Breast epithelium (tissue), 4 donors: ENCODE data around the gene LURAP1L. TPM values are rescaled to one million over a fixed set of nuclear protein-coding genes. Genes with fewer than 3 reads are reported as not detected.

ENCODE experiments used
- DNase-seq, 2 donors: peaks; one replicate each; pipeline ENCODE4 v3.0.0-alpha.2; 2019; ENCODE audit warnings: low spot score in 2 of 2
- H3K27ac ChIP-seq, 2 donors: fragments of 200-600 bp; sonication (generic) in 1 of 2; one replicate each; pipeline ENCODE4 v1.5.1; 2016 to 2019; ENCODE audit warnings: mild to moderate bottlenecking in 1 of 2
- H3K27me3 ChIP-seq, 2 donors: fragments of 200-600 bp; sonication (generic) in 1 of 2; one replicate each; pipeline versions ENCODE4 v1.5.1 to v1.6.0; 2017 to 2019; ENCODE audit warnings: control low read depth in 1 of 2, mild to moderate bottlenecking in 1 of 2
- H3K36me3 ChIP-seq: fragments of 200-600 bp; one replicate; pipeline ENCODE4 v1.5.1; 2019
- H3K4me1 ChIP-seq, 2 donors: fragments of 200-600 bp; sonication (generic); one replicate each; pipeline ENCODE4 v1.5.1; 2016 to 2019; ENCODE audit warnings: control low read depth in 1 of 2
- H3K4me3 ChIP-seq, 3 donors: fragments of 200-600 bp; sonication (generic); 1 replicate in 2 of 3; 2 replicates in 1 of 3; pipeline ENCODE4 v1.5.1; 2016 to 2019; ENCODE audit warnings: mild to moderate bottlenecking in 3 of 3, moderate library complexity in 2 of 3
- H3K9me3 ChIP-seq, 2 donors: fragments of 200-600 bp; sonication (generic) in 1 of 2; one replicate each; pipeline ENCODE4 v1.5.1; 2016 to 2019; ENCODE audit warnings: control low read depth in 1 of 2
- POLR2A ChIP-seq: fragments of 450-650 bp; IDR thresholded peaks from one replicate; pipeline ENCODE4 v1.6.1; 2016; ENCODE audit warnings: antibody characterized with exemption, mild to moderate bottlenecking, moderate library complexity
- POLR2AphosphoS5 ChIP-seq, 3 donors: sonication (generic); formaldehyde crosslinking; IDR thresholded peaks; one replicate each; pipeline ENCODE4 v1.6.1; 2017; ENCODE audit warnings: antibody characterized with exemption in 3 of 3
- intact Hi-C: fragments of 100-400 bp; cut with DNase I; formaldehyde crosslinking; loops from one replicate; pipeline ENCODE4 v1.15.1; 2023; ENCODE audit warnings: low total_unique reads
- total RNA-seq, 3 donors: library from RNA; depleted of rRNA; stranded (reverse); fragments of >200 nt; gene quantifications; one replicate each; pipeline ENCODE4 v1.1.0, GENCODE V29; 2016
- TF ChIP-seq, protein P1 (sequence below), 3 donors: fragments of 450-650 bp; IDR thresholded peaks; one replicate each; pipeline ENCODE4 v1.5.1; 2016 to 2017; ENCODE audit warnings: antibody characterized with exemption in 3 of 3, mild to moderate bottlenecking in 3 of 3, moderate library complexity in 3 of 3

Gene LURAP1L
- total RNA-seq, 3 donors from 2014 or later = 12.3 to 25.2 (median 24.1) TPM

DNA sequence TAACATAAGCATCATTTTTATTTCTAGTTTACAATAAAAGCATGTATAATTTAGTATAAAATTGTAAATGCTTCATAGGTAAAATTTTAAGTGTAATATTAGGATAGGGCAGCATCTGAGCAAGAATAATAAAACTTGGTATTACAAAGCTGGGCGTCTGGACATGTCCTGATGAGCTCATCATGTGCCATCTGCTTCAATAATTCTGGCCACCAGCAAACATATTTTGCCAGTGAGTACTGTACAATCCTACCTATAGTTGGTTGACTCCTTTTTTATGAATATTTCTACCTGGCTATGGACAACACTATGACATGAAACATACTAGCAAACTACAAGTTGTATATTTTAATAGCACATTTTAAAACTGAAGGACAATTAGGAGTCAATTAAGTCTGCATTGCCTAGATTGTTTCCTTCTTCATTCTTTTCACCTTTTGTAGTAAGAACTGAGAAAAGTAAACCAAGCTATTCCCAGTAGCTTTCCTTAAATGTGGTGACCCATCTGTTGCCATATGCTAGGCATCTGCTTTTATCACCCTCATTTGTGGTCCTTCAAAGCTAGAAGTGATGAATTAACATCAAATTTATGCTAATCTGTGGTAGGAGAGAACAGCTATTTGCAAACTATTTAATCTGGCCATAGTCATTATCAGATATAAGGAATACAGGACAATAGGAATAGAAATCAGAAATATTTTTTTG lies 23.4 kb downstream of the LURAP1L start:
- Histone ChIP-seq H3K27me3 (no peaks in the 10 kb centered on the region), H3K4me1 (no peaks in the 10 kb centered on the region), H3K4me3 (no peak overlapping the region), H3K9me3 (no peaks in the 10 kb centered on the region), H3K36me3 (no peaks in the 10 kb centered on the region), H3K27ac (no peak overlapping the region)
- TF ChIP-seq POLR2A (no peak), POLR2AphosphoS5 (IDR thresholded peaks at IDR 0.05) (no peak)
- TF ChIP-seq, protein P1, sequence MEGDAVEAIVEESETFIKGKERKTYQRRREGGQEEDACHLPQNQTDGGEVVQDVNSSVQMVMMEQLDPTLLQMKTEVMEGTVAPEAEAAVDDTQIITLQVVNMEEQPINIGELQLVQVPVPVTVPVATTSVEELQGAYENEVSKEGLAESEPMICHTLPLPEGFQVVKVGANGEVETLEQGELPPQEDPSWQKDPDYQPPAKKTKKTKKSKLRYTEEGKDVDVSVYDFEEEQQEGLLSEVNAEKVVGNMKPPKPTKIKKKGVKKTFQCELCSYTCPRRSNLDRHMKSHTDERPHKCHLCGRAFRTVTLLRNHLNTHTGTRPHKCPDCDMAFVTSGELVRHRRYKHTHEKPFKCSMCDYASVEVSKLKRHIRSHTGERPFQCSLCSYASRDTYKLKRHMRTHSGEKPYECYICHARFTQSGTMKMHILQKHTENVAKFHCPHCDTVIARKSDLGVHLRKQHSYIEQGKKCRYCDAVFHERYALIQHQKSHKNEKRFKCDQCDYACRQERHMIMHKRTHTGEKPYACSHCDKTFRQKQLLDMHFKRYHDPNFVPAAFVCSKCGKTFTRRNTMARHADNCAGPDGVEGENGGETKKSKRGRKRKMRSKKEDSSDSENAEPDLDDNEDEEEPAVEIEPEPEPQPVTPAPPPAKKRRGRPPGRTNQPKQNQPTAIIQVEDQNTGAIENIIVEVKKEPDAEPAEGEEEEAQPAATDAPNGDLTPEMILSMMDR (IDR thresholded peaks at IDR 0.05) = no peak
- no peak for DNase-seq
- intact Hi-C loops = no loop called here

DNA sequence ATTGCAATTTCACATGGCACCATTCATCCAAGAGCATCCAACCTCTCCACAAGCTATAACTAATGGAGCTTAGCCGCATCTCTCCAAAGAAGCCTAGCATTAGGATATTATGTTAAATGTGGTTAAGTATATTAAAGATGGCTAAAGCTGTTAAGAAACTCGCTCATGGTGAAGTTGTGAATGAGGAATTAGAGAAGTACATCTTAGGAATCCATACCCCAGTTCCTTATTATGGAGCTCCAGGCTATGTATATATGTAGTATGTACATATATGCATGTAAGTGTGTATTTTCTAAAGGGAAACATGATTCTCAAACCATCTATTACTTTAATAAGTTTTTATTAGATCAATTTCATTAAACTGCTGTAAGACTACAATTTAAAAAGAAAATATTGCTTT lies 26.4 kb downstream of the LURAP1L start:
- no peaks in the 10 kb centered on the region for H3K4me1 ChIP-seq
- H3K36me3 ChIP-seq = no peaks in the 10 kb centered on the region
- no peak overlapping the region for H3K4me3 ChIP-seq
- no peak overlapping the region for H3K27ac ChIP-seq
- intact Hi-C loops = no loop called here
- H3K9me3 ChIP-seq = no peaks in the 10 kb centered on the region
- no peaks in the 10 kb centered on the region for H3K27me3 ChIP-seq
- TF ChIP-seq, protein P1 (IDR thresholded peaks at IDR 0.05) = no peak
- TF ChIP-seq POLR2AphosphoS5 (IDR thresholded peaks at IDR 0.05) = no peak
- DNase-seq = no peak

DNA sequence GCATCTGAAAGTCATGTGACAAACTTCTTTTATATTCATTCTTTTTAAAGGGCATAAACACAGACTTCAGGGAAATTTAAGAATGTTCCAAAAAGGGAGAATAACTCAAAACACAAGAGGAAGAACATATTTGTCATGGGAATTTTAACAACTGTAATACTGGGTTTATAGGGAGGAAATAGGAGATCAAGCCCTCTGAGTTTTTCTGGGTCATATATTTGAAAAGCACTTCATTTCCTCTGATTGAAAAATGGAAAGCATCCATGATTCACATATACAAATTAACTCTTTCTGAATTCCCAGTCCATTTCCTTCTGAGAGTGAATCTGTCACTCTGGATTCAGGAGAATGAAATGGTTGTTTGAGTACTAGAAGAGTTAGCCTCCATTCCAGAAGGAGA lies 26.8 kb downstream of the LURAP1L start:
- H3K27me3 ChIP-seq = no peaks in the 10 kb centered on the region
- no peak for TF ChIP-seq POLR2A
- TF ChIP-seq, protein P1 (IDR thresholded peaks at IDR 0.05) = no peak
- TF ChIP-seq POLR2AphosphoS5 (IDR thresholded peaks at IDR 0.05) = no peak
- H3K9me3 ChIP-seq = no peaks in the 10 kb centered on the region
- intact Hi-C loops = no loop called here
- no peaks in the 10 kb centered on the region for H3K36me3 ChIP-seq
- H3K4me1 ChIP-seq = no peaks in the 10 kb centered on the region
- DNase-seq = no peak
- H3K4me3 ChIP-seq = no peak overlapping the region
- no peak overlapping the region for H3K27ac ChIP-seq

DNA sequence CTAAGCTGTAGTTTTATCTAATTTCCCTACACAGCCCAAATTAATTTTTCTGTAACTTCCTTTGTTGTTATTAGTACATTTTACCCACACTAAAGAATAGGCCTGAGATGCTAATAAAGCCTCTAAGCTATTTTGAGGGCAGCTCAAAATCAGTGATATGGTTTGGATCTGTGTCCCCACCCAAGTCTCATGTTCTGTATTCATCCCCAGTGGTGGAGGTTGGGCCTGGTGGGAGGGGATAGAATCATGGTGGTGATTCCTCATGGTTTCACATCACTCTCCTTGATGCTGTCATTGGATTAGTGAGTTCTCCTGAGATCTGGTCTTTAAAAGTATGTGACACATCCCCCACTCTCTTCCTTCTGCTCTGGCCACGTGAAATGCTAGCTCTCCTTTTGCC lies 27.3 kb downstream of the LURAP1L start:
- no peaks in the 10 kb centered on the region for H3K4me1 ChIP-seq
- intact Hi-C loops = no loop called here
- no peak for DNase-seq
- peak overlapping the region in 1 of 2 donors; percentile 3 for H3K27ac ChIP-seq
- TF ChIP-seq POLR2AphosphoS5 (IDR thresholded peaks at IDR 0.05) (no peak), POLR2A (no peak)
- TF ChIP-seq, protein P1 (IDR thresholded peaks at IDR 0.05) = no peak
- H3K36me3 ChIP-seq = no peaks in the 10 kb centered on the region
- no peaks in the 10 kb centered on the region for H3K27me3 ChIP-seq
- H3K4me3 ChIP-seq = no peak overlapping the region
- H3K9me3 ChIP-seq = no peaks in the 10 kb centered on the region

DNA sequence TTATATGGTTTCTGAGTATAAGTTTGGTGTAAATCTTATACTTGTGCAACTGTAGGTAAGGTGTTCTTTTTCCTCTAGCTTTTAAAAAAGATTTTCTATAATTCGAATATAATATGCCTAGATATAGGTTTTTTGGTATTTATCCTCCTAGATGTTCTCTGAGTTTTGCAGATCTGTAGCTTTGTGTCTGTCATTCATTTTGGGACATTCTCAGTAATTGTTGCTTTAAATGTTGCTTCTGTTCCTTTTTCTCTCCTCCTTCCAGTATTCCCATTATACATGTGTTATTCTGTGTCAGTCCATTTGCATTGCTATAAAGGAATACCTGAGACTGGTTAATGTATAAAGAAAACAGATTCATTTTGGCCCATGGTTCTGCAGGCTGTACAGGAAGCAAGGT lies 33.7 kb downstream of the LURAP1L start:
- no peak for DNase-seq
- intact Hi-C loops = no loop called here
- H3K27ac ChIP-seq = no peak overlapping the region

More for the DNA sequence above, 33.7 kb downstream of the LURAP1L start:
- Histone ChIP-seq H3K27me3 (no peaks in the 10 kb centered on the region), H3K9me3 (no peaks in the 10 kb centered on the region), H3K36me3 (no peaks in the 10 kb centered on the region), H3K4me1 (no peaks in the 10 kb centered on the region), H3K4me3 (no peak overlapping the region)
- no peak for TF ChIP-seq POLR2A
- TF ChIP-seq, protein P1 (IDR thresholded peaks at IDR 0.05) = no peak
- no peak for TF ChIP-seq POLR2AphosphoS5 (IDR thresholded peaks at IDR 0.05)
